Measurements from ENCODE around the gene MED22. TPM values are rescaled to one million over a fixed set of nuclear protein-coding genes. Genes with fewer than 3 reads are reported as not detected.

The MED22 gene
- total and polyA plus RNA-seq, 4 donors: 11.4 to 32.0 (median 20.1) TPM

- H3K27ac ChIP-seq (ENCODE audit: low read depth in 1 of 2, low read length in 1 of 2): no peak overlapping the region
- H3K4me1 ChIP-seq (ENCODE audit: control insufficient read depth in 5 of 5, insufficient read depth in 5 of 5, low read length in 5 of 5): peaks cover 0 to 22% (median 9%) of the 10 kb centered on the region in 5 donors
- no peaks in the 10 kb centered on the region for H3K27me3 ChIP-seq (ENCODE audit: control insufficient read depth in 3 of 3, insufficient read depth in 3 of 3, low read length in 2 of 3)
- 96% methylated on average over 3 of the region's 3 CpGs for WGBS, 2 donors
- DNase-seq (no peak), ATAC-seq (ENCODE audit: insufficient read depth, low FRiP score) (no peak)
- H3K9me3 ChIP-seq (ENCODE audit: control insufficient read depth in 4 of 4, insufficient read depth in 3 of 4, low read length in 3 of 4): no peaks in the 10 kb centered on the region
- no peak overlapping the region for H3K9ac ChIP-seq (ENCODE audit: insufficient read depth in 1 of 2, low read length in 2 of 2)
- TF ChIP-seq, protein P1, sequence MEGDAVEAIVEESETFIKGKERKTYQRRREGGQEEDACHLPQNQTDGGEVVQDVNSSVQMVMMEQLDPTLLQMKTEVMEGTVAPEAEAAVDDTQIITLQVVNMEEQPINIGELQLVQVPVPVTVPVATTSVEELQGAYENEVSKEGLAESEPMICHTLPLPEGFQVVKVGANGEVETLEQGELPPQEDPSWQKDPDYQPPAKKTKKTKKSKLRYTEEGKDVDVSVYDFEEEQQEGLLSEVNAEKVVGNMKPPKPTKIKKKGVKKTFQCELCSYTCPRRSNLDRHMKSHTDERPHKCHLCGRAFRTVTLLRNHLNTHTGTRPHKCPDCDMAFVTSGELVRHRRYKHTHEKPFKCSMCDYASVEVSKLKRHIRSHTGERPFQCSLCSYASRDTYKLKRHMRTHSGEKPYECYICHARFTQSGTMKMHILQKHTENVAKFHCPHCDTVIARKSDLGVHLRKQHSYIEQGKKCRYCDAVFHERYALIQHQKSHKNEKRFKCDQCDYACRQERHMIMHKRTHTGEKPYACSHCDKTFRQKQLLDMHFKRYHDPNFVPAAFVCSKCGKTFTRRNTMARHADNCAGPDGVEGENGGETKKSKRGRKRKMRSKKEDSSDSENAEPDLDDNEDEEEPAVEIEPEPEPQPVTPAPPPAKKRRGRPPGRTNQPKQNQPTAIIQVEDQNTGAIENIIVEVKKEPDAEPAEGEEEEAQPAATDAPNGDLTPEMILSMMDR (IDR thresholded peaks at IDR 0.05; ENCODE audit: control extremely low read depth, extremely low read depth): no peak
- H3K4me3 ChIP-seq: no peak overlapping the region
- H3K36me3 ChIP-seq (ENCODE audit: control insufficient read depth in 4 of 4, insufficient read depth in 4 of 4, low read length in 4 of 4): peaks cover 12 to 54% (median 38%) of the 10 kb centered on the region in 4 donors
Observed at GRCh38 chr9:133351526-133351907, 3.6 kb upstream of the MED22 start.

DNA sequence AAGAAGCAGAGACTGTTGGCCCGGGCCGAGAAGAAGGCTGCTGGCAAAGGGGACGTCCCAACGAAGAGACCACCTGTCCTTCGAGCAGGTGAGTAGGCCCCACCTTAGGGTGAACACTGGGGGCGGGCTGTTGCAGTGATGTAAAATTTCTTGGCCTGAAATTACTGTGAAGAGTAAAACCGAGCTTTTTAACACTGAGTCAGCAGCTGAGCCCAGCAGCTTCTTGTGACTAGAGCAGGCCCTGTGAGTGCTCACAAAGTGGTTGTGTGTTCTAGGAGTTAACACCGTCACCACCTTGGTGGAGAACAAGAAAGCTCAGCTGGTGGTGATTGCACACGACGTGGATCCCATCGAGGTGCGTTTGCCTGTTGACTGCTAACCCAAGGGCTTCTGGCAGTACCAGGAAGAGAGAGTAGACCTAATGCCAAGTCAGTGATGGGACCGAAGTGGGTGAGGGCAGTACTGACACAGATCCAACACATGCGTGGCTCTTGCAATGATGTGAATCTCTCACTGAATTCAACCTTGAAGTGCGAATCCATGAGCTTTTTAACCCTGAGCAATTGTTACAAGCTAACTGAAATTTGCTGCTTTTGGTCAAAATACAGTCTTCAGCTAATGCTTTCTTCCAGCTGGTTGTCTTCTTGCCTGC lies 2.2 kb upstream of the MED22 start:
- H3K27me3 ChIP-seq (ENCODE audit: control insufficient read depth in 3 of 3, insufficient read depth in 3 of 3, low read length in 2 of 3): no peaks in the 10 kb centered on the region
- H3K4me1 ChIP-seq (ENCODE audit: control insufficient read depth in 5 of 5, insufficient read depth in 5 of 5, low read length in 5 of 5): peaks cover 0 to 23% (median 12%) of the 10 kb centered on the region in 5 donors
- 86 to 88% methylated on average over 15 of the region's 15 CpGs for WGBS, 2 donors
- H3K9ac ChIP-seq (ENCODE audit: insufficient read depth in 1 of 2, low read length in 2 of 2): peak overlapping the region in 1 of 2 donors; percentile 98
- no peaks in the 10 kb centered on the region for H3K9me3 ChIP-seq (ENCODE audit: control insufficient read depth in 4 of 4, insufficient read depth in 3 of 4, low read length in 3 of 4)
- H3K4me3 ChIP-seq: no peak overlapping the region
- DNase-seq: no peak
- no peak overlapping the region for H3K27ac ChIP-seq (ENCODE audit: low read depth in 1 of 2, low read length in 1 of 2)
- ATAC-seq (ENCODE audit: insufficient read depth, low FRiP score): no peak
- TF ChIP-seq, protein P1 (IDR thresholded peaks at IDR 0.05; ENCODE audit: control extremely low read depth, extremely low read depth): no peak
- H3K36me3 ChIP-seq (ENCODE audit: control insufficient read depth in 4 of 4, insufficient read depth in 4 of 4, low read length in 4 of 4): peaks cover 12 to 64% (median 45%) of the 10 kb centered on the region in 4 donors

DNA sequence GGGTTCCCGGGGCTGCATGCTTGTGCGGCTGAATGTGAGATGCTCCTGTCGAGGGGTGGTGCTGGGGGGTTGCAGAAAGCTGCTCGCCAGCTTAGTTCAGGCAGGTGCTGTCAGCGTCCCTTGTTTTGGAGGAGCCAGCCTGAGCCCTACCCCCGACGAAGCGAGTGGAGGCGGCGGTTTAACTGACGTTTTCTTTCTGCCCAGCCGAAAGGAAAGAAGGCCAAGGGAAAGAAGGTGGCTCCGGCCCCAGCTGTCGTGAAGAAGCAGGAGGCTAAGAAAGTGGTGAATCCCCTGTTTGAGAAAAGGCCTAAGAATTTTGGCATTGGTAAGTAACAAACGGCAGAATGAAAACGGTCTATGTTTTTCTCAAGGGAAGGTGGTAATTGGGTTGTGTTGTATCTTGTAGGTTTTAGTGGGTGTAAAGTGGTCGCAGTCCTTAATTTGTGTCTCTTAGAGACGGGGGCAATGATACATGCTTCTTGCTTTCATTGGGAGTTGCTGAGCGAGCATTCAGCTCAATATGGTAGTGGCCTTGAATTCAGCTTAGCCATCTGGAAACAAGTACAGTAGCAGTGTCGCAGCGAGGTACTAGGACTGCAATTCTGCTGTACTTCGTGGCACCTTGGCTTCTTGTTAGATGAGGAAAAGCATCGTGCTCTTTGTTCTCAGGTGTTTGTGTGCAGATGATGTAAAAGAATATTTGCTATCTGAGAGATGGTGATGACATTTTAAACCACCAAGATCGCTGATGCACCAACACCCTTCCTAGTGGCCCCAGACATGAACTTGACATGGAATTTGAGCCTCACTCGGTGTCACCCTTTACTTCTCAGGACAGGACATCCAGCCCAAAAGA lies 1.0 kb upstream of the MED22 start:
- Histone ChIP-seq H3K27ac (ENCODE audit: low read depth in 1 of 2, low read length in 1 of 2) (peak overlapping the region; percentile 66 to 97), H3K4me3 (peak overlapping the region; percentile 100), H3K4me1 (ENCODE audit: control insufficient read depth in 5 of 5, insufficient read depth in 5 of 5, low read length in 5 of 5) (peaks cover 0 to 23% (median 12%) of the 10 kb centered on the region in 5 donors), H3K27me3 (ENCODE audit: control insufficient read depth in 3 of 3, insufficient read depth in 3 of 3, low read length in 2 of 3) (no peaks in the 10 kb centered on the region), H3K9ac (ENCODE audit: insufficient read depth in 1 of 2, low read length in 2 of 2) (peak overlapping the region; percentile 92 to 98), H3K9me3 (ENCODE audit: control insufficient read depth in 4 of 4, insufficient read depth in 3 of 4, low read length in 3 of 4) (no peaks in the 10 kb centered on the region), H3K36me3 (ENCODE audit: control insufficient read depth in 4 of 4, insufficient read depth in 4 of 4, low read length in 4 of 4) (peaks cover 12 to 71% (median 52%) of the 10 kb centered on the region in 4 donors)
- no peak for DNase-seq
- ATAC-seq (ENCODE audit: insufficient read depth, low FRiP score): no peak
- WGBS, 2 donors: 19 to 22% methylated on average over 25 of the region's 25 CpGs
- TF ChIP-seq, protein P1 (IDR thresholded peaks at IDR 0.05; ENCODE audit: control extremely low read depth, extremely low read depth): no peak
